BJ (cell line): ENCODE measurements around the gene MBD3. TPM values are rescaled to one million over a fixed set of nuclear protein-coding genes. Genes with fewer than 3 reads are reported as not detected.

ENCODE experiments used
- CTCF ChIA-PET: fragments of 350-600 bp; formaldehyde crosslinking; extraction: SDS; loops from one replicate; lab custom pipeline; 2021; ENCODE audit warnings: antibody characterized with exemption, inconsistent platforms; lab: Yijun Ruan, JAX
- POLR2A ChIA-PET: fragments of 300-600 bp; sonication (Branson Sonifier 250); formaldehyde crosslinking; extraction: SDS; loops from one replicate; lab custom pipeline; 2021; ENCODE audit warnings: antibody characterized with exemption; lab: Charles Lee
- DNase-seq: peaks from one replicate; pipeline ENCODE4 v3.0.0-alpha.2; 2011; ENCODE audit warnings: low read depth
- H3K27me3 ChIP-seq: 2 replicates; pipeline ENCODE4 v1.6.0; 2011; ENCODE audit warnings: low read length; ENCODE audit not compliant: control insufficient read depth, insufficient read depth
- H3K36me3 ChIP-seq: 2 replicates; pipeline ENCODE4 v1.5.1; 2011; ENCODE audit warnings: low read length; ENCODE audit not compliant: control insufficient read depth, insufficient read depth
- H3K4me3 ChIP-seq: 2 replicates; pipeline ENCODE4 v1.5.1; 2011; ENCODE audit warnings: low read depth, mild to moderate bottlenecking, control low read depth, low read length
- CTCF ChIP-seq: IDR thresholded peaks from 2 replicates; pipeline ENCODE4 v1.5.1; 2011; ENCODE audit warnings: low read depth, mild to moderate bottlenecking, control low read depth, inconsistent platforms, low read length, moderate library complexity; ENCODE audit not compliant: insufficient read depth
- polyA plus RNA-seq: library from polyadenylated mRNA; depleted of rRNA; stranded (reverse); fragments of >200 nt; gene quantifications from 2 replicates; pipeline ENCODE4 v1.2.3, GENCODE V29; 2011

MBD3 gene
- polyA plus RNA-seq, 1 experiment: 53.4 TPM

- POLR2A ChIA-PET: no interaction called here
- peaks cover 41% of the 10 kb centered on the region for H3K36me3 ChIP-seq
Observed at GRCh38 chr19:1622007-1622406, 29.3 kb upstream of the MBD3 start.

GRCh38 chr19:1621574-1621973 is 28.9 kb upstream of the MBD3 start:
- CTCF ChIA-PET: no interaction called here
- no peak for TF ChIP-seq CTCF
- Histone ChIP-seq H3K4me3 (no peak overlapping the region), H3K27me3 (no peaks in the 10 kb centered on the region), H3K36me3 (peaks cover 38% of the 10 kb centered on the region)
- POLR2A ChIA-PET: no interaction called here
- DNase-seq: no peak

More at GRCh38 chr19:1622007-1622406, 29.3 kb upstream of the MBD3 start:
- no peak overlapping the region for H3K4me3 ChIP-seq
- CTCF ChIA-PET: no interaction called here
- no peaks in the 10 kb centered on the region for H3K27me3 ChIP-seq
- no peak for DNase-seq
- no peak for TF ChIP-seq CTCF

GRCh38 chr19:1621021-1621420 is 28.4 kb upstream of the MBD3 start:
- ChIA-PET POLR2A (no interaction called here), CTCF (no interaction called here)
- no peaks in the 10 kb centered on the region for H3K27me3 ChIP-seq

GRCh38 chr19:1620502-1620901 is 27.8 kb upstream of the MBD3 start:
- no peak overlapping the region for H3K4me3 ChIP-seq
- no peak for TF ChIP-seq CTCF
- H3K36me3 ChIP-seq: peaks cover 33% of the 10 kb centered on the region
- ChIA-PET CTCF (no interaction called here), POLR2A (no interaction called here)
- DNase-seq: no peak
- H3K27me3 ChIP-seq: no peaks in the 10 kb centered on the region

More at GRCh38 chr19:1621021-1621420, 28.4 kb upstream of the MBD3 start:
- peaks cover 36% of the 10 kb centered on the region for H3K36me3 ChIP-seq
- no peak for DNase-seq
- TF ChIP-seq CTCF: no peak
- no peak overlapping the region for H3K4me3 ChIP-seq

GRCh38 chr19:1619703-1620102 is 27.0 kb upstream of the MBD3 start:
- Histone ChIP-seq H3K27me3 (no peaks in the 10 kb centered on the region), H3K36me3 (peaks cover 34% of the 10 kb centered on the region), H3K4me3 (no peak overlapping the region)
- TF ChIP-seq CTCF: no peak
- ChIA-PET CTCF (interaction anchor here (1.1 kb wide), 1 partner anchor 13 kb away, joined by 3 read pairs; no protein-coding TSS in a partner anchor), POLR2A (no interaction called here)
- DNase-seq: no peak
